ENCODE results near the gene TAF4.

Gene TAF4

DNA sequence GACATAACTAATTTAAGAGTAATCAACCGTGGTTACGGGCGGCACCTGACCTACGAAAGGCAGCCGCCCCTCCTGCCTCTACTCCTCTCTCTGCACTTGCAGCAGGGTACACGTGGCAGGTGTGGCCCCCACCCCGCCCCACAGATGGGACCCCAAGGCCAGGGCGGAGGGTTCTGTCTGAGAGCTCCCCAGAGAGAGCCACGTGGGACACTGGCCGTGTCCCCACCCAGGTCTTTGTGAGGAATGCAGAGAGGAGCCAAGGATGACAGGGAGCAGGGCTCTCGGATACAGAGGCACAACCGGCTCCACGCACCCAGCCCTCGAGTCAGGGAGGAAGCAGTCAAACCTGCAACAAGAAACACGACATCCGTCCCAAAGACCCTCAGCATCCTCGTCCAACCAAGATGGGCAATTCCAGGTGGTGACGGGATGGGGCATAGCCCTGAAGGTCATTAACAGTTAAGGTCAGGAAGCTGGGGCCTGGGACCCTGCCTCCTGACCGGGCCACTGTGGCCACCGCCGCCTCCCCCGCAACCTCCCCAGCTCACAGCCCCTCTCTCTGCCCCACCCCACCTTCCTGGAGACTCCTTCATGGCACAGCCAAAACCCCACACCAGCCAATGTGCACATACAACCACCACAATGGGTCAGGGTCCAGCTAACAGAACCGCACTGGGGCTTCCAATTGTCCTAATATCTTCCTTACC lies 47.1 kb downstream of the TAF4 start:
- FAIRE-seq = no peak

DNA sequence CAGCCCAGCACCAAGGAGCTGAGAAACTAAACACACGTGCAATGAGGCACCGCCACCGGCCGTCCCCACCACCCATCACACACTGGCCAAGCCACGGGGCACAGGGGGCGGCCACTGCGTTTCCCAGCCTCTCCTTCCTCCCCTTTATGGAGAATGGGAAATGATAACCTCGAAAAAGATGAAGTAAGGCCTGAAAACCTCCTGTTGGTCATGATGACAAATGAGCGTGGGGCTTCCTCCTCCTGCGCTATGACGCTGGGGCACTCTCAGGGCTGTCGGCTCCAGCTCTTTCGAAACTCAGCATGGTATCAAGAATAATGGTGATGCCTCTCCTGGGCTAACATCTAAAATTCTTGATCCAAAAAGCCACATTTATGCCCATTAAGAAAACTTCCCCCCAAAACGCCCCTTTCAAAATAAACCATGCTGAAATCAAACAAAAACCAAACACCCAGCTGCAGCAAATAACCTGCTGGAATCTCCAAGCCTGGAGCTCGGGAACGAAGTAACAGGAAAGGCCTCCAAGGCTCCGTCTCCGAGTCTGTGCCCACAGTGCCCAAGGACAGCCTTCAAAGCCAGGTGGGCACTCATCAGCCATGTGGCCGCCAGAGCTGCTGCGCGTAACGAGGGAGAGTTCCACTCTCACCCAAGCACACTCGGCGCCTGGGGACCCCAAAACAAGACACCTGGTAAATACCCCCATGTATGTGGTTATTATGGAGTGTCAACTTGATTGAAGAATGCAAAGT lies 50.0 kb downstream of the TAF4 start:
- FAIRE-seq = no peak

DNA sequence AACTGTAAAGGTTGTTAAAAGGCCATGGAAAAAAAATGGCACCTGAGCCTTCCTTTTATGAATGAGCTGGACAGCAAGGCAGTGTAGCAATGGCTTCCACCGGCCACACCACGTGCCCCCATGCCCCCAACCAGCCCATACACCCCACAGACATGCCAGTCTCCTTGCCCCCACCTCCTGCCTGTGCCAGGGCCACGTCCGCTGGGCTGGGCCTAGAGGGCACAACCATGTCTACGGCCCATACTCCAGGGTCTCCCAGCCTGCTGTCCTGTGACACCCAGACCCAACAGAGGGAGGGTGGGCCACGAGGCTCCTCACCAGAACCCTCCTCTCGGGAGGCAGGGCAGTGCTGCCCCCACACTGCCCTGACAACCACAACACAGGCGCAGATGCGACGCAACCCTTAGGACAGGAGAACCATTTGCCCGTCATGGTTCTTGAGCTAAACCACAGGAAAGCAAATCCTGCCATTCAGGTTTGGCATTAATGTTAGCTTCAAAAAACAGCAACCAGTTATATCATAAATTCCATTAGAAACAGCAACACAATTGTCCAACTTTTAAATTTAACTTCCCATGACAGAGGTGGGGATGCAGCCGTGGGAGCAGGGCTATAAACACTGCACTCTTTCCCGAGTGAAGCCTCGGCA lies 50.7 kb downstream of the TAF4 start:
- no peak for FAIRE-seq

DNA sequence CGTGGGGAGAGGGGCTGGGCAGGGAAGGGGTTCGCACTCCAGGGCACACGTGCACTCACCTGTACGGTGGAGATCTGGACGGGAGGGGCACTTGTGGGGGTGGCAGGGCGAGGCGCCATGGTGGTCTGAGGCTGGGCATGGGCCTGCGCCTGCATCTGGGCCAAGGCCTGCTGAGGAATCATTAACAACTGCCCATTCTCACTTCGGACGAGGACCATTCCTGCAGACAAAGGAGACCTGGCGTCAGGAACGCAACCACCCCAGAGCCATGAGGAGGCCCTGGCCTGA lies 51.2 kb downstream of the TAF4 start:
- no peak for FAIRE-seq

DNA sequence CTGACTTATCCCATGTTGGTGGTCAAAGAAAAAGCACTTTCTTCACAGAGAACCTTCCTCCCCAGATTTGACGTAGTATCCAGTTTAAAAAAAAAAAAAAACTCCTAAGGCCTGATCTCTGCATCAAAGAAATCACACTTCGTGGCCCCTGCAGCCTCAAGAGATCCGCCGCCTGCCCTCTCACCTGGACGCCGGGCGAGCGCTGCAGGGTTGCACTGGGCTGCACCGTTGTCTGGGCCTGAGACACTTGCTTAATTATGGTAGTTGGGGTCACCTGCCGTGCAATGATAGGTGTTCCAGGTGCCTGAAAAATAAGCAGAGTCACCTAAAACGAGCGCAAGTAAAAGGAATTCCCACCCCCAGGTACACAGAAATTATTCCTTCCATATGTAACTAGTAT lies 53.0 kb downstream of the TAF4 start:
- no peak for FAIRE-seq

DNA sequence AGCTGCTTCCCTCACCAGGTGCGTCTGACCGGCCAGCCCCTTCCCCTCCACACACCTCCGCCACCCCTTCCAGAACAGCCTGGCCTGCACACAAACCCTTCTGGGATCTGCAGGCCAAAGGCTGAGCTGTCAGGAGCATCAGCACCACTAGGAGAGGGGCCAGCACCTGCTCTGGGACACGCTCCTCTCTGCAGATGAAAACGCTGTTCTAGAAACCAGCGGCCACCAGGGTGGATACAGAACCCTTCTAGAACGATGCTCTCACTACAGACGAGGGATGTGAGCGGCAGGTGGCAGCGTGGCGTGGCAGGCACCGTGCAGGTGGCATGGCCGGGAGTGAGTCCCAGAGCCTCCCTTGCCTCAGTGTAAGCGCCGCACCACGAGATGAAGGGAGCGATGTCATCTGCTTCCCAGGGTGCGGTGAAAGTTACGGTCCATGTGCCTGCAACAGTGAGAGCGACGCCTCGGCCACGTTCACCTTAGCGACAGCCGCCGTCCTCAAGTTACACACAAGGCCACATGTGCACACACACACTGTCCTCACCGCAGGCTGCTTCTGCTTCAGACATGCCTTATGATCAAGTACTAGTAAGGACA lies 53.6 kb downstream of the TAF4 start:
- FAIRE-seq = no peak

DNA sequence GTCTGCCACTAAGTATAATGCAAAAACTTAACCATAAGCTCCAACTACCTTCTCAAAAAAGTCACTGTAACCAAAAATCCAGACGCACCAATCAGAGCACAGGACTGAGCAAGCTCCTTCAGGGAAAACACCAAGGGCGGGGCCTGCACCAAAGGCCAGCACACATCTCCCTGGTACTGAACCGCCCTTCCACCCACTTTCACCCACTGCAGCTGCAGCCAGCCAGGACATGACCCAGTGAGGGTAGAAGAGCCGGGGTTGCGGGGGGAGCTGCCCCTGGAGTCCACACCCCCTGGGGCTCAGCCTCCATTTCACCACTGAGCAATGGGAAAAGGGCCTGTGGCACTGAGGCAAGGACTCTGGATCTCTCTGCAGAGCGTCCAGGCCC lies 54.3 kb downstream of the TAF4 start:
- no peak for FAIRE-seq

DNA sequence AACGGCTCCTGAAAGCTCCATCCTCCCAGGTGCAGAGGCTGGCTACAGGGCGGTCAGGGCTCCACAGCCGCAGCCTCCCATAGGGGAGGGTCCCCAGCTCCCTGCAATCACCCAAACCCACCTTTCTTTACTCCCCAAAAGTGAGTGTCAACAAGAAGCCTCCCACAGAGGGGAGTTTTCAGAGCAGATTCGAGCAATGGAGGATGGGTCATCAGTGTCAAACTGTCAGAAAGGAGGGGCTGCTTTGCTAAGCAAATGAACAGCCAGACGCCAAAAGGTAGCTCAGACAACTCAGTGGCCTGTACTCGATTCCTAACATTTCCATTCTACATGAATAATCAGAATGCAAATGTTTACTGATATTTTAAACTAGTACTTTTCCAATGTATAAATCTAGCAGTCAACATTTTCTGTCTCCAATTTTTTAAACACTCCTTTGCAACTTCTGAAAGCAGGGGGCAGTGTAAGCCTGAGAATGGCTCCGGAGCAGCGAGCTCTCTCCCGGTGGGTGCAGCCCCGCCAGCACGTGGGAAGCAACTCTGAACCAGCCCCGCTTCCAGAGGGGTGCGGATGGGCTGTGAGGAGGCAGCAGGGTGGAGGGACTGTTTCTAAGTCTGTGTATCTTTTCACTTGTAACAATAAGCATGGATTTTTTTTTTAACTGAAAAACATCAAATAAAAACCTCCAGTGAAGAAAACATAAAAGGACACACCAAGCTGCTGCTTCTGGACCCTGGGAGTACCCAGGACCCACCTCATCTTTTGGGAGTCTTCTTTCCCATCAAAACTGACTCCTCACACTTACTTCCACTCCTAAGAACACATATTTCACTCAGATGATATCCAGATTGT lies 54.9 kb downstream of the TAF4 start:
- FAIRE-seq = peak; percentile 73

- FAIRE-seq = no peak
Measured at GRCh38 chr20:62009869-62010445, 55.7 kb downstream of the TAF4 start.

DNA sequence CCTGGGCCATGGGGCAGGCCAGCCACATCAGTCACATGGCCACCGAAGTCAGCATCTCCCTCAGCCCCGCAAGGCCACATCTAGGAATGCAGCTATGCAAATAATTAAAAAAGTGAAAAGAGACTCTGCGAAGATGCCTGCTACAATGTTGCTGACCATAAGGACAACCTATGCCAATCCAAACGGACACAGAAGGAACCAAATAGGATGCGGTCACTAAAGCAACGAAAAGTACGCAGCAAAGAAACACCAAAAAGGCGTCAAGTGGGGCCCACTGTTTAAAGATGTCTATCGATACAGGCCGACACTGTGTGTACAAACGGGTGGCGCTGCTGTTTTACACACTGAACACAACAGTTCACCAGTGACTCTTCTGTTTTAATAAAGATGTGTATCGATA lies 56.4 kb downstream of the TAF4 start:
- FAIRE-seq = no peak

- no peak for FAIRE-seq
Measured at GRCh38 chr20:62008643-62009183, 57.0 kb downstream of the TAF4 start.

DNA sequence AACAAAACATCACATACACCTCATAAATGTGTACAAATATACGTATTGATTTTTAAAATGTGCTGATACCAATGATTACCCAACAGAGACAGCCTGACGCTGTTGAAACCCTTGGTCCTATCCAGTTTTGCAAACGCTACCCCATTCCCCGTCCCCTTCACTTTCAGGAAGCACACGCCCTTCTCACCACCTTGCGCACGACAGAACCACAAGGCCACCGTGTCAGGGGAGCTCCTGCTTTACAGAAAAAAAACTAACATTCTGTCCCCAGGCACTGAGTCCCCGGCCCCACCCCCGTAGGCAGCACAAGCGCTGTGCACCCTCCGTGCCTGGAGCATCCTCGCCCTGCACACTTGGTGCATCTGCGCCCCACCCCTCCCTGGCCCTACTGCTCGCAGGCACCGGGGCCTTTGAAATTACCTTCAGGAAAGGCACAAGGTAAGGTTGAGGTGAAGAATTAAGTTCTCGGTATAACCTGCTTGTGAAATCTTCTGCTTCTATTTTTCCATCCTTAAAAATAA lies 58.5 kb downstream of the TAF4 start:
- FAIRE-seq = no peak

- no peak for FAIRE-seq
Measured at GRCh38 chr20:62006482-62006881, 59.2 kb downstream of the TAF4 start.

DNA sequence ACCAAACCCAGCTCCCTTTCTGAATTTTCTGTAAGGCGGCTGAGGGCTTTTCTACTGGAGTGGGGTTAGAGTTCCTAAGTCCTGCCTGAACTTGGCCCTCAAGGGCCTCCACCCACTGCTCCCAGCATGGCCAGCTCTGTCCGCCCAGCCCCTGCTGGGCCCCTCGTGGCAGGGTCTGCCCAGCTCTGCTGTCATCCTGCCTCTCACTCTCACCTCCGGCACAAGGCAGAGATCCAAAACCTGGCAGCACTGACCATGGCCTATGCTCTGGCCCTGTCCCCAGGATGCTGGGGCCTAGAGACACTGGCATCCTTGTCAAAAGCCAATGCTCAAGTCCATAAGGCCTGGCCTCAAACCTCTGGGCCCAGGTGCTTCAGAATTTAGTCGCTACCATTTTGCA lies 61.1 kb downstream of the TAF4 start:
- no peak for FAIRE-seq

DNA sequence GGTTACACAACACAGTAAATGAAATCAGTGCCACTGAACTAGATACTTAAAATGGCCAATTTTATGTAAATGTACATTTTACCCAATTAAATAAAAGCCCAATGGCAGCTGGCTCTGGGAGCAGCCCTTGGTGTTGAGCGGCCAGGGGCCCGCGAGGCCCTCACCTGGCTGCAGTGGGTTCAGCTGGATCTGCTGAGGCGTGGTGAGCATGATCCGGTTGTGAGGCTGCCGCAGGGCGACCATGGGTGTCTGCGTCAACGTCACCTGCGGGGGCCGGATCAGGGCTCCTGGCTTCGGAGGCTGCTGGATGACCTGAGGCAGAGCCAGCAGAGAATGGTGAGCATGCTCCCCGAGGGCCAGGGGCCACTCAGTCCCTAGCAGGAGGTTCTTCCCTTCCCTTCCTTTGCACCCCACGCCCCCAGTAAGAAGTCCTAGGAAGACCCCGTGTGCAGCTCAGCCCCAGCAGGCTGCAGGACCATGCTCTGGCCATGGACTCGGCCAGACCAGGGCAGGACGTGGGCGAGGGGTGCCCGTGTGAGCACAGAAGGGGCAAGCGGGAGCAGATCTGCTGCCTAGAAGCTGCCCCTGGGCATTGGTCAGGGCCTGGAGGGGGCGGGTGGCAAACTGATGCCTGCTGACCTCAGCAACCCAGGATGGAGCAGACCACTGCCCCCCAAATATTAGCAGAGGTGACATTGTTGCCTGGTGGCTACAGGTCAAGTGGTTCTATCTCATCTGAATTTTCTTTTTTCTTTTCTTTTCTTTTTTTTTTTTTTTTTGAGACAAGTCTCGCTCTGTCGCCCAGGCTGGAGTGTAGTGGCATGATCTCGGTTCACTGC lies 61.9 kb downstream of the TAF4 start:
- no peak for FAIRE-seq

DNA sequence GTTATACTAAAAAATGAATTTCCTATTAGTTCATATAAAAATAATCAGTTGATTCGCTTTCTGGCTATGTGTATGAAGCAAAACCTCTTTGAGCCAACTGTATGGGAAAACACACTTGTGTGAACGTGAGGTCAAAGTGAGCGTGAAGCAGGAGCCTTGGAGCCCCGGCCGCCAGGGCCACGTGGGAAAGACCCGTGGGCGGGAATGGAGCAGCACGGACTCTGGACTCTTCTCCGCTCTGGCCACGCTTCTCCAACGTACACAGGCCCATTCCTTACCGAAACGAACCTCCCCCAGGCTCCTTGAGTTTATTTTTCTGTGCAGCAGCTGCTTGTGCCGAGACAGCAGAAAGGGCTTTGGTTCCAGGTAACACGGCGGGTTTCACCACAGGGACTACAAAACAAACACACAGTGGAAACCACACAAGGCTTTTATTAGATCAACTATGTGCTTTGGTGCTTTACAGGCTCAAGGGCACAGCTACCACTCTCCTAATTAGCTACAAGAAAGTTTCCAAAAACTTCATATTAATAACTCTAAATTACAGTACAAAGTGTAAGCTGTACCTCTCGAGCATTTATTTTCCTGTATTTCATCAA lies 62.7 kb downstream of the TAF4 start:
- peak; percentile 60 for FAIRE-seq

- no peak for FAIRE-seq
Measured at GRCh38 chr20:62001178-62001715, 64.4 kb downstream of the TAF4 start.

DNA sequence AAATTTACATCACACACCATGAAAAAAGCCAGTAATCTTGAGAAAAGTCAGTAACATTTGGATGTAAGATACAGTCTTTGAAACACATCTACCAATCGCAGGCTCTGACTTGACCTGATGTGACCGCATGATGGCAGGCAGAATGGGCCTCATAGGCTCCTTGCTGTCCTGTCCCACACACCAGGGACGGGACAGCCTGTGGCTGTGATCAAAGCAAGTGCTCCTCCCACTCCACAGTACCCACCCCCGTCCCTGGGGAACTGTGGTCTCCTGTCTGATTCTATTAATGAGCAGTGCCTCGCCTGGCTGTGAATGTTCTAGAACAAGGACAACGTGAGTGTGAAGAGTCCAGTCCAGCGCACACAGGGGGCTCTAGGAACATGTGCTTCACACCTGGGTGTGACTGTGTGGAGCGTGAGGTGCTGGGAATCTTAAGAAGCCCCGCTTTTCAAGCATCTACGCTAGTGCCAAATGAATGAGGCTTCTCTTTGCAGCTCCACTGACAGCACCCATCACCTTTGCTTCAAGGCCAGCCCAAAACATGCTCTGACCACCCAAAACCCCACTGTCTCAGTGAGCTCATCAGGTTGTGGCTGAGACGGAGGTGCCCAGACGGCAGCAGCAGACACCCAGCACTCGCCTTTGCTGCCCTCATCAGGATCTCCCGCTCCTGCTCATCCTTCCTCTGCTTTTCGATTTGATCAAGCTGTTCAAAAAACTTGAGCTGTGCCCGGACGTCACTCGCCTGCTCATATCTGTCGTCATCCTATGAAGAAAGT lies 67.1 kb downstream of the TAF4 start:
- no peak for FAIRE-seq

GRCh38 chr20:61997891-61998290 lies 67.8 kb downstream of the TAF4 start:
- FAIRE-seq = no peak

GRCh38 chr20:61997372-61997771 lies 68.3 kb downstream of the TAF4 start:
- no peak for FAIRE-seq
